ENCODE results near the gene PTPRC.

The PTPRC gene

DNA sequence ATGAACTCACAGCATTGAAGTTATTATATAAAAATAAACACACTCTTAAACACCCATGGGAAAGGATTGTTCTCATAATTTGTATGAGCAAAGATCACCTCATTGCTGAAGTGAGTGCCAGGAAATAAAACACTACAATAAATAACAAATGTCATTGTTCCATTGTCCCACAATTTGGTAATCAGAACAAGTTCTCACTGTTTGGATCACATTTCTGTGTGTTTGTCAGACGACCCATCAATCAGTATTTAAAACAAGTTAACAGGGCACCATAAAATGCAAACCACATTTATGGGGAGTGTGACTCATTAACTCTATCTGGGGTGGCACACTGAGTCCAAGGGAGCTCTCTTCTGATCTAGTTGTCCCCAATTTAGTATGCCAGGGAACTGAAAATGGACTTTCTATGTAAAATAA lies 124.5 kb downstream of the PTPRC start:
- no peak for DNase-seq (ENCODE audit: low spot score)

DNA sequence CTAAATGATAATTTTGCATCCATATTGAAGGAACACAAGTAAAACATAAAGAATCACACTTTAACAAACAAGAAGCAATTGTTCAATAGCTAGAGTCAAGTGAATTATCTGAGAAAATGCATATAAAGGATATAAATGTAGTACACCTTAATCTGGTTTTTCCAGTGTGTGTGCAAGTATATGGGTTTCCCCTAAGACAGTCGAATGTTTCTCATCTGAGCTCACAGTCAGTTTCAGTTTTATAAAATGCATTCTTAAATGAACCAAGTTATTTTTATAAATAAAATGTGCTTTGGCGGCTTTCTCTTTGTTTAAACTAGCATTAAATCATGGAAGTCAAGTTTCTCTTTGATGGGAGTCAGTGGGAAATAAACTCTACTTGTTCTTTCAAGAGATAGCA lies 125.9 kb downstream of the PTPRC start:
- no peak for DNase-seq (ENCODE audit: low spot score)

- DNase-seq (ENCODE audit: low spot score) = no peak
These were observed 126.6 kb downstream of the PTPRC start for GRCh38 chr1:198765416-198765815.

GRCh38 chr1:198771563-198772153 lies 132.8 kb downstream of the PTPRC start:
- peak; percentile 19 for DNase-seq (ENCODE audit: low spot score)

GRCh38 chr1:198772626-198773025 lies 133.8 kb downstream of the PTPRC start:
- no peak for DNase-seq (ENCODE audit: low spot score)

GRCh38 chr1:198773030-198773429 lies 134.2 kb downstream of the PTPRC start:
- no peak for DNase-seq (ENCODE audit: low spot score)

- DNase-seq (ENCODE audit: low spot score) = no peak
These were observed 134.7 kb downstream of the PTPRC start for GRCh38 chr1:198773523-198773922.

DNA sequence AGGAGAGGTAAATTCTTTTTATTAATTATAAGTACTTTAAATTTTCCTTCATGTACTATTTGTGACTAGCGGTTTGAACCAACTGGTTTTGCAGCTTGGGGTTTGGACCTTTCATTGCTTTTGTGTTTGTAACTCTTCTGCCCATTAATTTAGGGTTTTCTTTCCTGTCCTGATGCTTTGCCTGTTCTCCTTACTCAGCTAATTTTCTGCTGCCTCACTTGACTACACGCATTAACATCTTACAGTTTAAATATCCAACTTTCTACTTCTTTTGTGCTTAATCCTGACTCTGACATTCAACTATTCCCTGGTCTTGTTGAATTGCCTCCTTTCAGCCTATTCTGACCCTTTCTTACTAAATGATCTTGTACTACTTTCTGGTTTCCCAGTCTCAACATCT lies 135.6 kb downstream of the PTPRC start:
- no peak for DNase-seq (ENCODE audit: low spot score)

DNA sequence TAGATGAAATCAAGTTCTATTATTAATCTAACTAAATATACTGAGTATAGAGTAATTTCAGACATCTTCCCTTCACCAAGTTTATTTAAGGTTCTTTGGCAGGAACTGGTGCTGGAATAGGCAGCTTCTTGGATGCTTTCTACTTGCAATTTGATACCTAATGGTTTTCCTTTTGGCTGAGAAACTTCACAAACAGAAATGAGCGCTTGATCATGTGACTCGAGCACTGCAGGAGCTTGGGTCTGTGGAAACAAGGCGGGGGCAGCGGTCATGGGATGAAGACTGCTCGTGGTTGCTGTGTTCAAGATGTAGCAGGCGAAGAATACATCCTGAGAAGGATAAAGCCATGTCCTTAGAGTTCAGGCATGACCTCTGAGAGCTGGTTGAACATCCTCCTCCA lies 136.8 kb downstream of the PTPRC start:
- no peak for DNase-seq (ENCODE audit: low spot score)

DNA sequence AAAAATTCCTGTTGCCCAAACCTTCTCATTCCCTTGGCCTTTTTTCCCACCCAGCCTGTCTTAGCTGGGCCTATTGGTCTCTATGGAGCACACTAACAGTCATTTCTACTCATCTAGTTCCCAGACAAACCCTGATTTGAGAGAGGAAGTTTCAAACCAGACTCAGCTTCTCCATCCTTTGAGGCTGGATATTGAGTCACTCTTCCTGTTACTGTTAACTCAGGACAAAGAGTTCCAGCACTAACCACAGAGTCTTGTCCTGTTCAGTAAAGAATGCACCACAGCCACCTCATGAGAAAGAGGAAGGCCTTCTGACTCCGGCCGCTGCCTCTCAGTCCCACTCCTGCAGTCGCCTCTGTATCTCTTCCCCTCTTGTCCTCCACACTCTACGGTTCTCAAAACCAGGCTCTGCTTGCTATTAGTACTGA lies 137.8 kb downstream of the PTPRC start:
- DNase-seq (ENCODE audit: low spot score) = no peak

GRCh38 chr1:198778049-198778448 lies 139.2 kb downstream of the PTPRC start:
- DNase-seq (ENCODE audit: low spot score) = no peak

DNA sequence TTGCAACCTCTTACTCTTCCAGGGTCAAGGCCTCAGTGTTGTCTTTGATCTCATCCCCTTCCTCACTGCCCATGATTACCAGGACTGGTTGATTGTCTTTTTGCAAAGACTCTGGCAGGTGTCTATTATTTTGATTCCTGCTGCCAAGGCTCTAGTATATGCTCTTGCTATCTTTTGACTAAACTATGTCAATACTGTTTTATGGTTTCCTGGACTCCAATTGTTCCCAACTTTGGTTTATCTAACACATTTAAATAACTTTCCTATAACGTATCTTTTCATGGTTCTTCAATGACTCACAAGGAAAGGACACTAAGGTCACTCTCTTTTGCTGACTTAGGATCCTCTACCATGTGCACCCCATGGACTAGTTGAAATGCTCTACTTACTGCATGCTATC lies 141.5 kb downstream of the PTPRC start:
- DNase-seq (ENCODE audit: low spot score) = no peak

- peak; percentile 44 for DNase-seq (ENCODE audit: low spot score)
These were observed 149.8 kb downstream of the PTPRC start for GRCh38 chr1:198788561-198789064.

DNA sequence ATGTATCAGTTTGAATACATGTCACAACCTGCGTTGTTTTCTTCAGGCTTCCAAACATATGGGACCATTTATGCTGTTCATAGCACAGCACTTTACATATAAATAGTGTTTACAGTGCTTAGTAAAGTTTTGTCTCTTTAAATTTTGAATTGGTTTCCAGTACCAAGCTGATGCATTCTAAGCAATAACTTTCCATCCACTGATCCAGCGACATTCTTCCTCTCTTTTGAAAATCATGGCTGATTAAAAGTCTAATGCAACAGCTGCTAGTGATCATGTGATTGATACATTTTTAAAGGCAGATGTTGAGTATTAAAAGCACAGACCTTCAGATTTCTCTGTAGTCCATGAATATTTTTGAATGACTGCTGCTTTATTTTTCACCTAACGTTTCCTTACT lies 154.9 kb downstream of the PTPRC start:
- no peak for DNase-seq (ENCODE audit: low spot score)

DNA sequence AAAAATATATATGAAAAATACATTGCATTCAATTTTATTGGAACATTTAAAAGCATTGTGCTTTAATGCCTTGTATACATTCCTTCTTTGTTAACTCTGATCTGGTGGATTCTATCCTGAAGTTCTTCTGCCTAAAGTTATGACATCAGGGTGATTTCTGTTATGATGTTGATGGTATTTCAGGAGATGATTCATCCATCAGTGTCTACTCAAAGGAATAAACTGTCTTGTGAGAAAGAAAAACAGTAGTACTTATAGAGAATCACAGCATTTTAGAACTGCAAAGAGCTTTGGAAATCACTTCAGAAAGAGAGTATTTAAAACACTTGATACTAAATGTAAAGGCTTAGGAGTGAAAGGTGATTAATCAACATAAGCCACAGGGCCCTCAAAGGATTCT lies 155.7 kb downstream of the PTPRC start:
- no peak for DNase-seq (ENCODE audit: low spot score)

GRCh38 chr1:198797656-198798055 lies 158.8 kb downstream of the PTPRC start:
- DNase-seq (ENCODE audit: low spot score) = no peak

GRCh38 chr1:198798923-198799386 lies 160.1 kb downstream of the PTPRC start:
- no peak for DNase-seq (ENCODE audit: low spot score)

DNA sequence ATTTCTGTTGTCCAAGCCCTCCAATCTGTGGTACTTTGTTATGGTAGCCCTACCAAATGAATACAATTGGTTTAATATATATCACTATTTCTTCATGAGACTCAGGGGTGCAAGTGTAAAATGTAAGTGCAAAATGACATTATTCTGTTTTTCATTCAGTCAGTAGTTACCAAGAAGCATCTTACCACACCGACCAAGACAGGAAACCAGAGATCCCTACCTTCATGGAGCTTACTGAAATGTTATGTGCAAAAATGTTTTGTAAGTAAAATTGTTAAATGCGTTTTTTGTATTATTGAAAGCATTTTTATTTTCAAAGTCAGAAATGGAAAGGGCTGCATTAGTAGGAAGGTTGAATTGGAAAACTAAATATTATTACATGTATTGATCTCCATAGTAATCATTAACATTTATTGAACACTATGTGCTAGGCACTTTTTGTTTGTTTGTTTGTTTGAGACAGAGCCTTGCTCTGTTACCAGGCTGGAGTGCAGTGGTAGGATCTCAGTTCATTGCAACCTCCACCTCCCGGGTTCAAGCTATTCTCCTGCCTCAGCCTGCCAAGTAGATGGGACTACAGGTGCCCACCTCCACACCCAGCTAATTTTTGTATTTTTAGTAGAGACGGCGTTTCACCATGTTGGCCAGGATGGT lies 166.8 kb downstream of the PTPRC start:
- DNase-seq (ENCODE audit: low spot score) = no peak

GRCh38 chr1:198806861-198807260 lies 168.0 kb downstream of the PTPRC start:
- DNase-seq (ENCODE audit: low spot score) = no peak

Measured in CD4-positive, alpha-beta T cell treated with Interleukin-15 for 4 hours (primary cell).